Parathyroid adenoma (tissue), 2 donors: ENCODE data around the gene C11orf71.

ENCODE experiments used
- H2AFZ ChIP-seq: fragments of 300-600 bp; sonication (generic); one replicate; pipeline ENCODE4 v1.7.0; 2017; ENCODE audit warnings: antibody characterized with exemption, mild to moderate bottlenecking
- H3K27ac ChIP-seq: fragments of 300-600 bp; sonication (generic); one replicate; pipeline ENCODE4 v1.7.0; 2017
- H3K27me3 ChIP-seq: fragments of 300-600 bp; sonication (generic); one replicate; pipeline ENCODE4 v1.7.0; 2017; ENCODE audit warnings: low read length; ENCODE audit not compliant: control insufficient read depth, insufficient read depth
- H3K36me3 ChIP-seq: fragments of 300-600 bp; sonication (generic); one replicate; pipeline ENCODE4 v1.7.0; 2017; ENCODE audit warnings: low read length; ENCODE audit not compliant: control insufficient read depth, insufficient read depth
- H3K4me1 ChIP-seq: fragments of 300-600 bp; sonication (generic); one replicate; pipeline ENCODE4 v1.7.0; 2017; ENCODE audit warnings: control low read depth
- H3K4me2 ChIP-seq: fragments of 300-600 bp; sonication (generic); one replicate; pipeline ENCODE4 v1.7.0; 2017; ENCODE audit warnings: low read length
- H3K4me3 ChIP-seq: fragments of 300-600 bp; sonication (generic); one replicate; pipeline ENCODE4 v1.7.0; 2017; ENCODE audit warnings: low read depth, low read length
- H3K79me2 ChIP-seq: fragments of 300-600 bp; sonication (generic); one replicate; pipeline ENCODE4 v1.7.0; 2017; ENCODE audit warnings: control low read depth
- H3K9ac ChIP-seq: fragments of 300-600 bp; sonication (generic); one replicate; pipeline ENCODE4 v1.7.0; 2017; ENCODE audit warnings: mild to moderate bottlenecking
- H3K9me3 ChIP-seq: fragments of 300-600 bp; sonication (generic); one replicate; pipeline ENCODE4 v1.7.0; 2017; ENCODE audit warnings: low read length; ENCODE audit not compliant: control insufficient read depth
- TF ChIP-seq, protein P1 (sequence below): fragments of 300-600 bp; sonication (generic); IDR thresholded peaks from one replicate; pipeline ENCODE4 v1.7.0; 2017; ENCODE audit warnings: antibody characterized with exemption, mild to moderate bottlenecking
- donor health status: primary hyperparathyroidism.

The C11orf71 gene

DNA sequence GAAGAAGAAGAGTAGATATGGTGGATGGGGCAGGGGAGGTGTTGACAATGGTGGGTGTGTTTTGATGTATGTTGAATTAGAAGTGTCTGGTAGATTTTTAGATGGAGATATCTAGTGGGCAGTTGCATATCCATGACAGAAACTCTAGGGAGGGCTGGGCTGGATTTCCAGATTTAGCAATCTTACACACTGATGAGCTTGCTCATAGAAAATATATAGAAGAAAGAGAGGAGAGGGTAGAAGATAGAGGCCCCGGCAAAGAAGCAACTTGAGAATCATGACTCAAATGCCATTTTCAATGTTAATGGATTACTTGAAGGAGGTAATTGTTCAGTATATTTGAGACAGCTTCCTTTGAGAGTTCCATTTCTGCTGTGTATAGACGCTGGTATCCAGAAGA lies 47.1 kb upstream of the C11orf71 start:
- no peak overlapping the region for H3K27ac ChIP-seq
- H3K36me3 ChIP-seq = no peaks in the 10 kb centered on the region
- TF ChIP-seq, protein P1, sequence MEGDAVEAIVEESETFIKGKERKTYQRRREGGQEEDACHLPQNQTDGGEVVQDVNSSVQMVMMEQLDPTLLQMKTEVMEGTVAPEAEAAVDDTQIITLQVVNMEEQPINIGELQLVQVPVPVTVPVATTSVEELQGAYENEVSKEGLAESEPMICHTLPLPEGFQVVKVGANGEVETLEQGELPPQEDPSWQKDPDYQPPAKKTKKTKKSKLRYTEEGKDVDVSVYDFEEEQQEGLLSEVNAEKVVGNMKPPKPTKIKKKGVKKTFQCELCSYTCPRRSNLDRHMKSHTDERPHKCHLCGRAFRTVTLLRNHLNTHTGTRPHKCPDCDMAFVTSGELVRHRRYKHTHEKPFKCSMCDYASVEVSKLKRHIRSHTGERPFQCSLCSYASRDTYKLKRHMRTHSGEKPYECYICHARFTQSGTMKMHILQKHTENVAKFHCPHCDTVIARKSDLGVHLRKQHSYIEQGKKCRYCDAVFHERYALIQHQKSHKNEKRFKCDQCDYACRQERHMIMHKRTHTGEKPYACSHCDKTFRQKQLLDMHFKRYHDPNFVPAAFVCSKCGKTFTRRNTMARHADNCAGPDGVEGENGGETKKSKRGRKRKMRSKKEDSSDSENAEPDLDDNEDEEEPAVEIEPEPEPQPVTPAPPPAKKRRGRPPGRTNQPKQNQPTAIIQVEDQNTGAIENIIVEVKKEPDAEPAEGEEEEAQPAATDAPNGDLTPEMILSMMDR = no peak
- no peaks in the 10 kb centered on the region for H3K9me3 ChIP-seq
- no peaks in the 10 kb centered on the region for H3K4me1 ChIP-seq
- H3K4me2 ChIP-seq = no peak overlapping the region
- no peak overlapping the region for H2AFZ ChIP-seq
- H3K4me3 ChIP-seq = no peak overlapping the region
- peaks cover 3% of the 10 kb centered on the region for H3K79me2 ChIP-seq
- H3K9ac ChIP-seq = no peak overlapping the region
- no peaks in the 10 kb centered on the region for H3K27me3 ChIP-seq

DNA sequence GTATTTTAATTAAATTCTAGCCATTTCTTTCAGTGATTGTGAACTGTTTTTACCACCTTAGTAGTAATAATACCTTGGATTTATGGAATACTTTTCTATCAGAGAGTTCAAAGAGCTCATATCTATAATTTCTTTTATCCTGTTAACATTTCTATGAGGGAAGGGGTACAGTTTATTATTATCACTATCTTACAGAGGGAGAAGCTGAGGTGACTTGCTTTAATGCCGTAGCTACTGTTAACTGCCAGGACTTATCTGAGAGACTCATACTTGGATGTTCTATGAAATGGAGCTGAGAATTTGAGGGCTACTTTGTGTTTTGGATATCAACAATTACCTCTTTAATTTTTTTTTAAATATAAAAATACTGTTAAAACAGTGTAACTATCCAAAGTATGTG lies 42.2 kb upstream of the C11orf71 start:
- Histone ChIP-seq H3K79me2 (peaks cover 3% of the 10 kb centered on the region), H3K9me3 (no peaks in the 10 kb centered on the region), H3K4me2 (no peak overlapping the region), H3K4me3 (no peak overlapping the region), H3K27me3 (no peaks in the 10 kb centered on the region), H2AFZ (no peak overlapping the region), H3K4me1 (peaks cover 9% of the 10 kb centered on the region), H3K27ac (no peak overlapping the region), H3K36me3 (no peaks in the 10 kb centered on the region), H3K9ac (no peak overlapping the region)
- TF ChIP-seq, protein P1 = no peak

DNA sequence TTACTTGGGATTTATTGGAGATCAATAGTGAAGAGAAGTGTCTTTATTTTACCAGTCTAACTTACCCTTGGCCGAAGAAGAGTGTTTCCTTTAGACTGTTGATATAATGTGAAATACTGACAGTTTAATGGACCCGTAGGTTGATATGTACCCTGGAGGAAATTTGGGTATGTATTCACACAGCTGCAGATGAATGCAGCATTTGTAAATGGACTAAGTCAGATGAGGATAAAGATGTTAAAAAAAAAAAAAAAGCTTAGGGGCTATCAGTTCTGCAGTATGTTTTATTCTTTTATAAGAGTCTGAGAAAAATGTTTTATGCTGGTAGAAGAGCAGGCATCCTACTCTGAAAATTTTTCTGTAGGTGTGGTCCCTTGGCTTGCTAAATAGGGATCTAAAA lies 41.6 kb upstream of the C11orf71 start:
- no peaks in the 10 kb centered on the region for H3K27me3 ChIP-seq
- H3K4me3 ChIP-seq = peak overlapping the region; percentile 97
- H3K9me3 ChIP-seq = no peaks in the 10 kb centered on the region
- H3K27ac ChIP-seq = no peak overlapping the region
- H3K36me3 ChIP-seq = no peaks in the 10 kb centered on the region
- no peak overlapping the region for H2AFZ ChIP-seq
- peak overlapping the region; percentile 83 for H3K4me2 ChIP-seq
- TF ChIP-seq, protein P1 = no peak
- peaks cover 9% of the 10 kb centered on the region for H3K4me1 ChIP-seq
- peaks cover 3% of the 10 kb centered on the region for H3K79me2 ChIP-seq
- no peak overlapping the region for H3K9ac ChIP-seq

DNA sequence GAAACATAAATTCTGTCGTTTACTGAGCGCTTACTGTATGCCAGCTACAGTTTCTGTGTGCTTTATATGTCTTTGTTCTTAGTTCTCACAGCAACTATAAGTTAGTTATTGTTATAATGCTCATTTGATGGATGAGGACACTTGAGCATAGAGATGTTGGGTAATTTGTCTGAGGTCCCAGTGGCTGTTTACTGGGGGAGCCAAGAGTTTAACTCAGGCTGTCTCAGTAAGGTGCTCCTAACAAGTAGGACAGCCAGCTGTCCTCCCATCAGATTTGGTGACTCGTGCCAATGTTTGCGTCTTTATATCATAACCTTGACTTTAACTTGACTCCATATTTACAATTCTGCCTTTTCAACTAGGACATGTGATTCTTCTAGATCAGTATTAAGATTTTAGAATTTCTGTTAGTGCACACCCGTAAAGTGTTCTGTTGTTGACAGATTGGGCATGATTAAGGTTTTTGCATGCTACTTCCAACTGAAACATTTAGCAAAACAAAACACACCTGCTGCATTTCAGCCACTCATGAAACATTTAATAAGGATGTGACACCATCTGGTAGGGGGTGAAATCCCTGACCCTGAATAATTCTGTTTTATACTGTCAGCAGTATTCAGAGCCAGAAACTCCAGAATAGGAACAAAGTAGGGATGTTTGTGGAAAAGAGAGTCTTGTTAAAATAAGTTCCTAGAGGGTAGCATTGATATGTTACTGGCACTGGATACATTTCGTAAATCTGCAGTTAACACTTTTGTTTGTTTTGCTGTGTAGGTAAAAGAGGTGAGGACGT lies 40.9 kb upstream of the C11orf71 start:
- H3K9ac ChIP-seq = no peak overlapping the region

More for the DNA sequence above, 40.9 kb upstream of the C11orf71 start:
- no peaks in the 10 kb centered on the region for H3K36me3 ChIP-seq
- peak overlapping the region; percentile 83 for H3K4me2 ChIP-seq
- TF ChIP-seq, protein P1 = no peak
- peaks cover 3% of the 10 kb centered on the region for H3K79me2 ChIP-seq
- peak overlapping the region; percentile 86 for H3K27ac ChIP-seq
- peak overlapping the region; percentile 97 for H3K4me3 ChIP-seq
- H3K4me1 ChIP-seq = peaks cover 9% of the 10 kb centered on the region
- no peaks in the 10 kb centered on the region for H3K27me3 ChIP-seq
- H3K9me3 ChIP-seq = no peaks in the 10 kb centered on the region
- H2AFZ ChIP-seq = no peak overlapping the region
